ENCODE data around the gene MAGI2.

The MAGI2 gene

GRCh38 chr7:78063758-78064157, 1389.7 kb downstream of the MAGI2 start:
- Histone ChIP-seq H4K20me1 (ENCODE audit: control insufficient read depth, insufficient read depth, low read depth, low read length) (no peaks in the 10 kb centered on the region), H3K4me2 (ENCODE audit: low read length) (no peak overlapping the region), H3K27ac (ENCODE audit: low read depth, low read length) (no peak overlapping the region), H3K79me2 (ENCODE audit: control insufficient read depth, low read length) (no peaks in the 10 kb centered on the region), H3K4me3 (ENCODE audit: low read length) (no peak overlapping the region), H3K9me3 (ENCODE audit: control insufficient read depth, insufficient read depth, low read length) (no peaks in the 10 kb centered on the region), H3K36me3 (ENCODE audit: control insufficient read depth, low read length) (no peaks in the 10 kb centered on the region), H3K4me1 (ENCODE audit: control insufficient read depth, low read length) (no peaks in the 10 kb centered on the region), H3K27me3 (ENCODE audit: control insufficient read depth, low read length) (peaks cover 14% of the 10 kb centered on the region), H3K9me2 (replicated peaks; ENCODE audit: control insufficient read depth, low read length) (no peaks in the 10 kb centered on the region), H3F3A (ENCODE audit: control insufficient read depth, insufficient read depth) (no peaks in the 10 kb centered on the region)
- TF ChIP-seq CTCF (IDR thresholded peaks at IDR 0.05; ENCODE audit: low read depth, low read length, poor library complexity, severe bottlenecking): no peak
- no peak for TF ChIP-seq EZH2phosphoT487 (IDR thresholded peaks at IDR 0.05; ENCODE audit: borderline replicate concordance, low read length)

- no peak overlapping the region for H3K4me3 ChIP-seq (ENCODE audit: low read length)
- H3K36me3 ChIP-seq (ENCODE audit: control insufficient read depth, low read length): no peaks in the 10 kb centered on the region
- H3K9me3 ChIP-seq (ENCODE audit: control insufficient read depth, insufficient read depth, low read length): no peaks in the 10 kb centered on the region
- H3K9me2 ChIP-seq (replicated peaks; ENCODE audit: control insufficient read depth, low read length): no peaks in the 10 kb centered on the region
- peaks cover 26% of the 10 kb centered on the region for H3K27me3 ChIP-seq (ENCODE audit: control insufficient read depth, low read length)
- H3K4me2 ChIP-seq (ENCODE audit: low read length): no peak overlapping the region
- H3K79me2 ChIP-seq (ENCODE audit: control insufficient read depth, low read length): no peaks in the 10 kb centered on the region
- no peaks in the 10 kb centered on the region for H3K4me1 ChIP-seq (ENCODE audit: control insufficient read depth, low read length)
- no peaks in the 10 kb centered on the region for H4K20me1 ChIP-seq (ENCODE audit: control insufficient read depth, insufficient read depth, low read depth, low read length)
- no peak overlapping the region for H3K27ac ChIP-seq (ENCODE audit: low read depth, low read length)
- TF ChIP-seq CTCF (IDR thresholded peaks at IDR 0.05; ENCODE audit: low read depth, low read length, poor library complexity, severe bottlenecking): no peak
- no peak for TF ChIP-seq EZH2phosphoT487 (IDR thresholded peaks at IDR 0.05; ENCODE audit: borderline replicate concordance, low read length)
- no peaks in the 10 kb centered on the region for H3F3A ChIP-seq (ENCODE audit: control insufficient read depth, insufficient read depth)
Observed at GRCh38 chr7:78062214-78062613, 1391.3 kb downstream of the MAGI2 start.

GRCh38 chr7:78057571-78057970, 1395.9 kb downstream of the MAGI2 start:
- Histone ChIP-seq H3F3A (ENCODE audit: control insufficient read depth, insufficient read depth) (no peaks in the 10 kb centered on the region), H3K9me2 (replicated peaks; ENCODE audit: control insufficient read depth, low read length) (no peaks in the 10 kb centered on the region), H3K36me3 (ENCODE audit: control insufficient read depth, low read length) (no peaks in the 10 kb centered on the region), H3K27ac (ENCODE audit: low read depth, low read length) (no peak overlapping the region), H3K4me3 (ENCODE audit: low read length) (no peak overlapping the region), H3K79me2 (ENCODE audit: control insufficient read depth, low read length) (no peaks in the 10 kb centered on the region), H4K20me1 (ENCODE audit: control insufficient read depth, insufficient read depth, low read depth, low read length) (no peaks in the 10 kb centered on the region), H3K9me3 (ENCODE audit: control insufficient read depth, insufficient read depth, low read length) (no peaks in the 10 kb centered on the region), H3K4me1 (ENCODE audit: control insufficient read depth, low read length) (no peaks in the 10 kb centered on the region), H3K27me3 (ENCODE audit: control insufficient read depth, low read length) (peaks cover 31% of the 10 kb centered on the region), H3K4me2 (ENCODE audit: low read length) (no peak overlapping the region)
- TF ChIP-seq CTCF (IDR thresholded peaks at IDR 0.05; ENCODE audit: low read depth, low read length, poor library complexity, severe bottlenecking) (no peak), EZH2phosphoT487 (IDR thresholded peaks at IDR 0.05; ENCODE audit: borderline replicate concordance, low read length) (no peak)

- Histone ChIP-seq H3K4me1 (ENCODE audit: control insufficient read depth, low read length) (no peaks in the 10 kb centered on the region), H3K4me2 (ENCODE audit: low read length) (no peak overlapping the region), H3K36me3 (ENCODE audit: control insufficient read depth, low read length) (no peaks in the 10 kb centered on the region), H3K79me2 (ENCODE audit: control insufficient read depth, low read length) (no peaks in the 10 kb centered on the region), H3K4me3 (ENCODE audit: low read length) (no peak overlapping the region), H3K27ac (ENCODE audit: low read depth, low read length) (no peak overlapping the region), H3K27me3 (ENCODE audit: control insufficient read depth, low read length) (peaks cover 36% of the 10 kb centered on the region), H3K9me3 (ENCODE audit: control insufficient read depth, insufficient read depth, low read length) (no peaks in the 10 kb centered on the region), H3K9me2 (replicated peaks; ENCODE audit: control insufficient read depth, low read length) (no peaks in the 10 kb centered on the region), H3F3A (ENCODE audit: control insufficient read depth, insufficient read depth) (no peaks in the 10 kb centered on the region), H4K20me1 (ENCODE audit: control insufficient read depth, insufficient read depth, low read depth, low read length) (no peaks in the 10 kb centered on the region)
- no peak for TF ChIP-seq EZH2phosphoT487 (IDR thresholded peaks at IDR 0.05; ENCODE audit: borderline replicate concordance, low read length)
- TF ChIP-seq CTCF (IDR thresholded peaks at IDR 0.05; ENCODE audit: low read depth, low read length, poor library complexity, severe bottlenecking): no peak
Observed at GRCh38 chr7:78055599-78055998, 1397.9 kb downstream of the MAGI2 start.
